T-helper 2 cell treated with Interferon-gamma antibody and Interleukin-4, amounts not matched to agents 5 μg/mL and 100 μg/mL, for 36 hours (primary cell): Measurements from ENCODE around the gene DZIP1L.
"Not testable (repeated sequence)": the region's sequence is repeated elsewhere in the genome, so short reads cannot be mapped to it uniquely, and the experiment has no call there.

Experiments
- DNase-seq: peaks from one replicate; pipeline ENCODE4 v3.0.0; 2021; ENCODE audit warnings: low spot score
- H3K27ac Mint-ChIP-seq: one replicate; pipeline ENCODE4 v1.8.0; 2021; ENCODE audit warnings: mild to moderate bottlenecking, mixed read lengths
- H3K27me3 Mint-ChIP-seq: one replicate; pipeline ENCODE4 v1.8.0; 2021; ENCODE audit warnings: low read depth, mixed read lengths
- H3K36me3 Mint-ChIP-seq: one replicate; pipeline ENCODE4 v1.8.0; 2021; ENCODE audit warnings: low read depth, mixed read lengths
- H3K4me1 Mint-ChIP-seq: one replicate; pipeline ENCODE4 v1.8.0; 2021; ENCODE audit warnings: low read depth, mixed read lengths
- H3K4me3 Mint-ChIP-seq: one replicate; pipeline ENCODE4 v1.8.0; 2022; ENCODE audit warnings: mild to moderate bottlenecking, moderate library complexity, mixed read lengths
- H3K9me3 Mint-ChIP-seq: one replicate; pipeline ENCODE4 v1.8.0; 2021; ENCODE audit warnings: mixed read lengths

DZIP1L gene

GRCh38 chr3:138127636-138128365, 12.4 kb upstream of the DZIP1L start:
- H3K27me3 Mint-ChIP-seq = peaks cover 16% of the 10 kb centered on the region
- H3K4me1 Mint-ChIP-seq = no peaks in the 10 kb centered on the region
- DNase-seq = no peak
- no peaks in the 10 kb centered on the region for H3K9me3 Mint-ChIP-seq
- no peak overlapping the region for H3K27ac Mint-ChIP-seq
- H3K36me3 Mint-ChIP-seq = no peaks in the 10 kb centered on the region
- no peak overlapping the region for H3K4me3 Mint-ChIP-seq

GRCh38 chr3:138125548-138126221, 10.3 kb upstream of the DZIP1L start:
- DNase-seq = no peak
- Mint-ChIP-seq H3K27ac (no peak overlapping the region), H3K36me3 (no peaks in the 10 kb centered on the region), H3K9me3 (no peaks in the 10 kb centered on the region), H3K27me3 (peaks cover 13% of the 10 kb centered on the region), H3K4me3 (no peak overlapping the region), H3K4me1 (no peaks in the 10 kb centered on the region)

DNA sequence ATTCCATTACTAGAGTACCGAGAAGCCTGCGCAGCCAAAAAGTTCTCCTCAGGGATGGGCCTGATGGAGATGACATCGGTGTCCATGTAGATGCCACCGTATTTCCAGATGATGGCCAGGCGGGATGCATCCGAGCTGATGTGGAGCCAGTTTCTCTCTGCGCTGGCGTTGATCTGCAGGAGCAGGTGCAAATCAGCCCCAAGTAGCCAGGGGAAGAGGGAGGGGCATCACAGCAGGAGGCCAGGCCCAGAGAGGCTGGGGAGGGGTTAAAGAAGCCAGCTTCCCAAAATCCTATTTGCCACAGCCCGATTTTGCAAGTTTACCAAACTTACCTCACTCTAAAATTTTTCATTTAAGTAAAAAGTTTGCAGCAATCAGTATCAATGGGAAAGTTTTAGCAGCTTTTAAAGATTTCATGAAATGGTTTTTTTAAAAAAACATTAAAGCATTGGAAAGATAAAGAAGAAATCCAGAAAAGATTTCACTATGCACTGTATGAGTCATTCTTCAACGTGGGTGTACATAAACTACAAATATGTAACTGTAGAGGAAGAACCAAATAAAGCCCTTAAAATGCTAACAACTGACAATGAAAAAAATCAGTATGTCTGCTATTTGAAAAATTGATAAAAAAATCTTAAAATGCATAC, 9.4 kb upstream of the DZIP1L start:
- H3K27ac Mint-ChIP-seq = no peak overlapping the region
- H3K4me1 Mint-ChIP-seq = no peaks in the 10 kb centered on the region
- H3K4me3 Mint-ChIP-seq = no peak overlapping the region
- DNase-seq = no peak
- H3K27me3 Mint-ChIP-seq = peaks cover 17% of the 10 kb centered on the region
- no peaks in the 10 kb centered on the region for H3K36me3 Mint-ChIP-seq
- no peaks in the 10 kb centered on the region for H3K9me3 Mint-ChIP-seq

- no peak overlapping the region for H3K4me3 Mint-ChIP-seq
- H3K9me3 Mint-ChIP-seq = no peaks in the 10 kb centered on the region
- no peaks in the 10 kb centered on the region for H3K36me3 Mint-ChIP-seq
- no peak for DNase-seq
- no peak overlapping the region for H3K27ac Mint-ChIP-seq
- H3K27me3 Mint-ChIP-seq = peaks cover 17% of the 10 kb centered on the region
- no peaks in the 10 kb centered on the region for H3K4me1 Mint-ChIP-seq
Observed at GRCh38 chr3:138124188-138124587, 8.8 kb upstream of the DZIP1L start.

DNA sequence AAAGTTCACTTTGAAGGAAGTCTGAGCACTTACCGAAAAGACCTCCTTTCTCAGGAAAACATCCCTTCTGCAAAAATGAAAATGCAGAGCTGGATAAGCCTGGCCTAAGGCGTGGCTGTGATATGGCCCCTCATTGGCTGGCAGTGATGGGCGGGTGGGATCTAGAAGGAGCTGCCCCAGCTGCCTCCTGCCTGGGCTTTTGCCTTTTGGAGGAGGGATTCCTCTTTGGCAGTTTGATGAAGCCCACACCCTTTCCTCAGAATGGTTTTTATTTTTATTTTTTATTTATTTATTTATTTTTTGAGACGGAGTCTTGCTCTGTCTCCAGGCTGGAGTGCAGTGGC, 4.0 kb upstream of the DZIP1L start:
- Mint-ChIP-seq H3K27me3 (peaks cover 41% of the 10 kb centered on the region), H3K9me3 (no peaks in the 10 kb centered on the region)

DNA sequence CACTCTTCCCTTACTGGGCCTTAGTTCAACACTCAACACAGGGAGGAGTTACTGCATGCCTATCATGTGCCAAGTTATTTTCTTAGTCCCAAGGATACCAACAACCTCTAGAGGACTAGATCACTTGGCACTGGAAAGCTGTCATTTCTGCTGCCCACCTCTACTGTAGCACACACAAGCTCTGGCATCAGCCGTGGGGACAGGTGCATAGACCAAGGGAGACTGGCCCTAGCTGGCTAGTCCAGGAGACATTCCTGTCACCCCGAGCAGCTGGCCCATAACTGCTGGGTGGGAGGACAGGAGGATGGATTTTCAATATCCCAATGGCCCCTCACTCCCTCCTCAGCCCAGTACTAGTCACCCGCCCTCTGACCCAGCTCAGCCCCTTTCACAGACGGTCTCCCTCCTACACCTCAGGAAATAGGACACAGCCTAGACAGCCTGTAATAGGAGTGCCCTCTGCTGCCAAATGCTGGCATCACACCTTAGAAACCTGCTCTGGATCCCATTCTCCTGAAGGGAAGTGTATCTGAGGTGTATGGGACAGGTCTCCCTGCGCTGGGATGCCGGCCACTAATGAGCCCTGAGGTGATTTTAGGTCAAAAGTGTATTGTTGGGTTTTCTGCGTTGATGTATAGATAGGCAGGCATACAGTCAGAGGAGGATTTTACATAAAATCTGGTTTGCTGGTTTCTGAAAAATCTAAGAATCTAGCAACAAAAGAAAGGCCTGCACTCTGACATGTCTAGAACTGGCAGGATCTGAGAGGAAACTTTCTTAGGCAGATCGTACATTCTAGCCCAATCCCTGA, 3.4 kb upstream of the DZIP1L start:
- peak; percentile 32 for DNase-seq
- Mint-ChIP-seq H3K4me3 (no peak overlapping the region), H3K27me3 (peaks cover 43% of the 10 kb centered on the region)

More for the DNA sequence above, 4.0 kb upstream of the DZIP1L start:
- Mint-ChIP-seq H3K4me1 (peaks cover 2% of the 10 kb centered on the region), H3K36me3 (no peaks in the 10 kb centered on the region), H3K27ac (no peak overlapping the region), H3K4me3 (no peak overlapping the region)
- DNase-seq = no peak

DNA sequence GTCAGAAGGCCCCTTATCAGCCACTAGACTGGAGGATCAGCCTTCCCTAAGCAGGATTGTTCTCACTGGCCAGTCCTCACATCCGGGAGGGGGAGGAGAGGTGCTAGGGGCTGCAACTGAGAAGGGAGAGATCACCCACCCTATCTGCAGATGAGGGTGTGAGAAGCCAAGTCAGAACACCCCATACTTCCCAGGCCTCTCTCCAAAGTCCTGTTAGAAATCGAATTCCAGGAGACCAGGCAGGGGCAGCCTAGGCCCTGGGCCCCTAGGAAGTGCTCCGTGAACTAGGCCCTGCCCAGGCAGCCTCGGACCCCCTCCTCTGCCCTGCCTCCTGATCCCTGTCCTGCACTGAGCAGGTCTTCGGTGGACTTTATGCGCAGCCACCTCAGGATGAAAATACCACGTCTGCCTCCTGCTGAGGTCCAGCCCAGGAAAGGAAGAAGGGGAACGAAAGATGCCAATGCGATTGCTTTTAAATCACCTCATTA, 933 bp downstream of the DZIP1L start:
- Mint-ChIP-seq H3K36me3 (no peaks in the 10 kb centered on the region), H3K4me1 (peaks cover 2% of the 10 kb centered on the region), H3K27me3 (peaks cover 46% of the 10 kb centered on the region), H3K27ac (no peak overlapping the region), H3K9me3 (no peaks in the 10 kb centered on the region), H3K4me3 (peak overlapping the region; percentile 69)
- no peak for DNase-seq

More for the DNA sequence above, 3.4 kb upstream of the DZIP1L start:
- no peaks in the 10 kb centered on the region for H3K36me3 Mint-ChIP-seq
- peaks cover 2% of the 10 kb centered on the region for H3K4me1 Mint-ChIP-seq
- H3K27ac Mint-ChIP-seq = no peak overlapping the region
- H3K9me3 Mint-ChIP-seq = no peaks in the 10 kb centered on the region

DNA sequence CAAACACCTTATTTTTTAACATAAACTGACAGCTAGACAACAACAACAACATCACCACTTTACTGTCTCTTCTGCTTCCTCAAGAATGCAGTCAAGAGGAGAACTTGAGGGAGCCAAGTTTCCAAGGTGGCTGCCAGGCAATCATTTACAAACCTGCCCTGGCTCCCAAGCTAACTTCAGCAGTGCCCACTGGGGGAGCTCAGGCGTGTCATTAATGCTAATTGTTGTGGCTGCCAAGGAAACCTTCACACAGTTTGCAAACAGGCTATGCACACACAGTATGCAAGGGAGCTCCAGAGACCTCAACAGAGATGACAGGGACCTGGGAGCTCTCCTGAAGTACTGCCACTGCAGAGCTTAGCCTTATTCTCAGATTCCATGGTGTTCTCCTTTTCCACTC, 2.1 kb downstream of the DZIP1L start:
- Mint-ChIP-seq H3K9me3 (no peaks in the 10 kb centered on the region), H3K4me3 (no peak overlapping the region), H3K4me1 (peaks cover 2% of the 10 kb centered on the region), H3K27ac (no peak overlapping the region), H3K36me3 (no peaks in the 10 kb centered on the region), H3K27me3 (peaks cover 46% of the 10 kb centered on the region)
- no peak for DNase-seq

GRCh38 chr3:138112362-138112761, 3.0 kb downstream of the DZIP1L start:
- Mint-ChIP-seq H3K4me1 (peaks cover 2% of the 10 kb centered on the region), H3K27me3 (peaks cover 46% of the 10 kb centered on the region), H3K4me3 (no peak overlapping the region), H3K9me3 (no peaks in the 10 kb centered on the region), H3K27ac (no peak overlapping the region), H3K36me3 (no peaks in the 10 kb centered on the region)
- DNase-seq = no peak

GRCh38 chr3:138105598-138105997, 9.8 kb downstream of the DZIP1L start:
- H3K27ac Mint-ChIP-seq = no peak overlapping the region
- DNase-seq = no peak
- H3K36me3 Mint-ChIP-seq = no peaks in the 10 kb centered on the region

GRCh38 chr3:138103466-138103865, 11.9 kb downstream of the DZIP1L start:
- H3K4me1 Mint-ChIP-seq = no peaks in the 10 kb centered on the region
- H3K36me3 Mint-ChIP-seq = no peaks in the 10 kb centered on the region
- H3K4me3 Mint-ChIP-seq = no peak overlapping the region
- no peak for DNase-seq
- no peak overlapping the region for H3K27ac Mint-ChIP-seq
- H3K27me3 Mint-ChIP-seq = peaks cover 6% of the 10 kb centered on the region
- no peaks in the 10 kb centered on the region for H3K9me3 Mint-ChIP-seq

More at GRCh38 chr3:138105598-138105997, 9.8 kb downstream of the DZIP1L start:
- Mint-ChIP-seq H3K27me3 (peaks cover 9% of the 10 kb centered on the region), H3K9me3 (no peaks in the 10 kb centered on the region), H3K4me1 (no peaks in the 10 kb centered on the region), H3K4me3 (no peak overlapping the region)

- H3K9me3 Mint-ChIP-seq, H3K27ac Mint-ChIP-seq, H3K36me3 Mint-ChIP-seq, DNase-seq, H3K4me1 Mint-ChIP-seq, H3K4me3 Mint-ChIP-seq, H3K27me3 Mint-ChIP-seq: not testable (repeated sequence)
Observed at GRCh38 chr3:138101351-138101940, 14.0 kb downstream of the DZIP1L start.

DNA sequence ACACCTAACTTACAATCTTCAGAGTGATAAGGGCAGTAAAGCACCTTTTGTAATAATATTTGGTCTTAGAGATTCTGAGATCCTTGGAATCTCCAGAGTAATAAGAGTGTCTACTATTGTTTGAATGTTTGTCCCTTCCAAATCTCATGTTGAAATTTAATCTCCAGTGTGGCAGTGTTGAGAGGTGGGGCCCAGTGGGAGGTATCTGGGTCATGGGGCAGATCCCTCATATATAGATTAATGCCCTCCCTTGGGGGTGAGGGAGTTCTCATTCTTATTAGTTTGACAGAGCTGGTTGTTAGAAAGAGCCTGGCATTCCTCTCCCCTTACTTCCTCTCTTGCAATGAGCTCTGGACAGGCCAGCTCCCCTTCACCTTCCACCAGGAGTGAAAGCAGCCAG, 16.0 kb downstream of the DZIP1L start:
- no peak for DNase-seq
- no peaks in the 10 kb centered on the region for H3K36me3 Mint-ChIP-seq

More for the DNA sequence above, 16.0 kb downstream of the DZIP1L start:
- H3K4me1 Mint-ChIP-seq = no peaks in the 10 kb centered on the region
- peaks cover 6% of the 10 kb centered on the region for H3K27me3 Mint-ChIP-seq
- no peak overlapping the region for H3K4me3 Mint-ChIP-seq
- H3K27ac Mint-ChIP-seq = no peak overlapping the region
- H3K9me3 Mint-ChIP-seq = no peaks in the 10 kb centered on the region
